Nucleus accumbens (tissue), 56 donors: ENCODE results near the gene SH3GL1.
"Not testable (repeated sequence)": the region's sequence is repeated elsewhere in the genome, so short reads cannot be mapped to it uniquely, and the experiment has no call there.

Source experiments
- DNase-seq, 56 donors: peaks; one replicate each; lab custom pipeline; 2025; lab: John Stamatoyannopoulos, UW

The SH3GL1 gene

GRCh38 chr19:4350111-4350510 lies 50.2 kb downstream of the SH3GL1 start:
- no peak for DNase-seq

- DNase-seq = not testable (repeated sequence)
Measured at GRCh38 chr19:4349225-4349624, 51.1 kb downstream of the SH3GL1 start.

- DNase-seq = no peak
Measured at GRCh38 chr19:4347521-4347920, 52.8 kb downstream of the SH3GL1 start.

- no peak for DNase-seq
Measured at GRCh38 chr19:4346020-4346383, 54.3 kb downstream of the SH3GL1 start.

DNA sequence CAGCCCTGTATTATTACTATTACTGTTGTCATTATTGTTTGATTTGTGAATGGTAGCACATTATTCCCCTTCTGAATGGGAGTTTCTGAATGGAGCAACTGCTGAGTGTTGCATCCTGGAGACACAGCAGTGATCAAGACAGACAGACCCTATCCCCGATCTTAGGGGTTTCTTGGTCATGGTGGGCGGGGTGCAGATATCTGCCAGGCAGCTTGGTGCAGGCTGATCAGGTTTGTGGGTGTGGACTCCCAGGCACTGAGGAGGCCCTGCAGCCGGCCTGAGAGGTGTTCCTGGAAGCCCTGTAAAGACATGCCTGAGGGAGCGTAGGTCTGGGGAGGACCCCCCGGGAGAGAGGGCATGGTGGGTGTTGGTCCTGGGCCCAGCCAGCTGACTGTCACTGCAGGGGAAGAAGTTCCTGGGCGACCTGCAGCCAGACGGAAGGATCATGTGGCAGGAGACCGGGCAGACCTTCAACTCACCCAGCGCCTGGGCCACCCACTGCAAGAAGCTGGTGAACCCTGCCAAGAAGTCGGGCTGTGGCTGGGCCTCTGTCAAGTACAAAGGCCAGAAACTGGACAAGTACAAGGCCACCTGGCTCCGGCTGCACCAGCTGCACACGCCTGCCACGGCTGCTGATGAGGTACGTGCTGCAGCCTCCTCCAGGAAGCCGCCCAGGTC lies 54.9 kb downstream of the SH3GL1 start:
- DNase-seq = no peak

DNA sequence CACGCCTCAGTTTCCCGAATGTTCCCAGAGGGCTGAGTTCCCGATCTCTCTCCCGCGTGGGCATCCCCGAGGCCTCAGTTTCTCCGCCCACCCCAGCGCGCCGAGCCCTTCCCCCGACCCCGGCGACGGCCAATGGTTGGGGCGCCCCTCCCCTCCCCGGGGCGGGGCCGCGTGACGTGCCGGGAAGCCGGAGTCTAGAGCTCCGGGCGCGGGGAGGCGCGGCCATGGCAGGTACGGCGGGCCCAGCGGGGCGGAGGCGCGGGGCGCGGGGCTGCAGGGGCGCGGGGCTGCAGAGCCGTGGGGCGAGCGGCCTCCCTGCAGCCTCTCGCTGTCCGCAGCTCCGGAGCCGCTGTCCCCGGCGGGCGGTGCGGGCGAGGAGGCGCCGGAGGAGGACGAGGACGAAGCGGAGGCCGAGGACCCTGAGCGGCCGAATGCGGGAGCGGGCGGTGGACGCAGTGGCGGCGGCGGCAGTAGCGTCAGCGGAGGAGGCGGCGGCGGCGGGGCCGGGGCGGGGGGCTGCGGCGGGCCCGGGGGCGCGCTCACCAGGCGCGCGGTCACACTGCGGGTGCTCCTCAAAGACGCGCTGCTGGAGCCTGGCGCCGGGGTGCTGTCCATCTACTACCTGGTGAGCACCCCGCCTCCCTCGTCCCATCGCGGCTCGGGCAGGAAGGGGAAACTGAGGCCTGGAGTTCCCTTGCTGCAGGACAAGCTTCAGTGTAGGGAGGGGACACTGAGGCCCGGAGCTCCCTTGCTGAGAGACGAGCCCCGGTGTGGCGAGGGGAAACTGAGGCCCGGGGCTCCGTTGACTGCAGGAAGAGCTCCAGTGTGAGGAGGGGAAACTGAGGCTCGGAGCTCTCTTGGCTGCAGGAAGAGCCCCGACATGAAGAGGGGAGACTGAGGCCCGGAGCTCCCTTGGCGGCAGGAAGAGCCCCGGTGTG lies 56.7 kb downstream of the SH3GL1 start, which contains the start of gene MPND:
Gene MPND, plus strand, starts transcription at position 193 of the 938 bp plus-strand sequence. Its CDS starts 32 bp downstream, at position 225.
- peak in 54 of 56 donors; percentile 68 to 98 (median 90) for DNase-seq

DNA sequence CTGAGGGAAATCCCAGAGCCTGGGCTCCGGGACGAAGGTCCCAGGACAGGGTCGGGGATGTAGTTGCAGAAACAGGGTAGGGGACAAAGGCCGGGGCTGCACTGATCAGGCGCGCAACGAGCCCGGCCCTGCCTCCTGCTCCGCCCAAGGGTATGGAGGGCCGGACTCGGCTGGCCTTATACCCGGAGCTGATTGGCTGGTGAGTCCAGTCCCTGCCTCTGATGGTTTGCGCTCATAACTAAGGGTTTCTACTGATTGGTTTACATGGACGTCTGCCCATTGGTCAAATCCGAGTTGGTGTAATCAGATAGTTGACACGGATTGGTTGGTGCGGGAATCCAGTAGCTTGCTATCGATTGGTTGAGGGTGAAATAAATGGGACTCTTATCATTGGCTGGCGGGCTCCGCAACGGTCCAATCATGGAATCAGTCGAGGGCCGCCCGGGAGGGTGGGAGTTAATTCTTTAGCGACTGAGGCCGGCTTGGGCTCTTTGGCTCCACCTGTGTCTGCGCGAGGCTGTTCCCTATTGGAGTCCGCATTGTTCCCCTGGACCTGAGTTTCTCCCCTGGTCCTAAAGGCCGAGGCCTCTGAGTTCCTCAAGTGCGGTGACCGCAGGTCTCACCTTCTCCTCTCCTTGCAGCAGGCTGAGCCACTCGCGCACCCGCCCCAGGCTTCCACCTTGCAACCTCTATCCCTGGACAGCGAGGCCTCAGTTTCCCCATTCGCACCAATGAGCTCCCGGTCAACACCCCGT lies 57.6 kb downstream of the SH3GL1 start:
- DNase-seq = peak; percentile 83 to 99 (median 96)

- no peak for DNase-seq
Measured at GRCh38 chr19:4342314-4342614, 58.1 kb downstream of the SH3GL1 start.

GRCh38 chr19:4338441-4339355 lies 61.6 kb downstream of the SH3GL1 start, which contains the start of gene STAP2:
STAP2 (minus strand) TSS chr19:4338827; CDS start chr19:4338753, 74 bp downstream.
- DNase-seq = no peak

- DNase-seq = no peak
Measured at GRCh38 chr19:4337906-4338440, 62.4 kb downstream of the SH3GL1 start.

GRCh38 chr19:4334929-4335570 lies 65.3 kb downstream of the SH3GL1 start:
- DNase-seq = no peak

- DNase-seq = no peak
Measured at GRCh38 chr19:4329858-4330257, 70.5 kb downstream of the SH3GL1 start.

GRCh38 chr19:4328991-4329681 lies 71.2 kb downstream of the SH3GL1 start:
- peak in 2 of 56 donors; percentile 4 to 7 for DNase-seq

- peak; percentile 39 to 99 (median 94) for DNase-seq
Measured at GRCh38 chr19:4328243-4328990, 71.9 kb downstream of the SH3GL1 start.

- no peak for DNase-seq
Measured at GRCh38 chr19:4327877-4328242, 72.5 kb downstream of the SH3GL1 start.

- peak in 42 of 56 donors; percentile 11 to 85 (median 44) for DNase-seq
Measured at GRCh38 chr19:4327252-4327876, 73.0 kb downstream of the SH3GL1 start.

DNA sequence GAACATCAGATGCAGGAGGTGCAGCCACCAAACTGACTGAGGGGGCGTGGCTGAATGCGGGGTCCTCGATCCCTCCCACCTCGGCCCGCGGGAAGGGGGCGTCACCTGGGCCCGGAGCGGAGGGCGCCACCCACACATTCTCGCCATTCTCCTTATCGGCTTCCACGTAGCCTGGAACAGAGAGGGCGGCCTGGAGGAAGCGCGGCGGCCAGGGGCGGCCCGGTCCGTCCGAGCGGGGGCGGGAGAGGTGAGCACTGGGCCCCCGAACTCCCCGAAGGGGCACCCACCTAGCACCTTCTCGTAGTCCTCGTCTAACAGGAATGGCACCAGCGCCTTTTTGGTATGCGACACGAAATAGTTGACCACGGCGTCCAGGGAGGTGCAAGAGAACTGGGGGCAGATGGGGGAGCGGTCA lies 73.5 kb downstream of the SH3GL1 start:
- DNase-seq = peak in 1 of 56 donors; percentile 42
